Measurements from ENCODE around the gene DOP1B.
"Not testable (repeated sequence)": the region's sequence is repeated elsewhere in the genome, so short reads cannot be mapped to it uniquely, and the experiment has no call there.

- TF ChIP-seq, protein P1, sequence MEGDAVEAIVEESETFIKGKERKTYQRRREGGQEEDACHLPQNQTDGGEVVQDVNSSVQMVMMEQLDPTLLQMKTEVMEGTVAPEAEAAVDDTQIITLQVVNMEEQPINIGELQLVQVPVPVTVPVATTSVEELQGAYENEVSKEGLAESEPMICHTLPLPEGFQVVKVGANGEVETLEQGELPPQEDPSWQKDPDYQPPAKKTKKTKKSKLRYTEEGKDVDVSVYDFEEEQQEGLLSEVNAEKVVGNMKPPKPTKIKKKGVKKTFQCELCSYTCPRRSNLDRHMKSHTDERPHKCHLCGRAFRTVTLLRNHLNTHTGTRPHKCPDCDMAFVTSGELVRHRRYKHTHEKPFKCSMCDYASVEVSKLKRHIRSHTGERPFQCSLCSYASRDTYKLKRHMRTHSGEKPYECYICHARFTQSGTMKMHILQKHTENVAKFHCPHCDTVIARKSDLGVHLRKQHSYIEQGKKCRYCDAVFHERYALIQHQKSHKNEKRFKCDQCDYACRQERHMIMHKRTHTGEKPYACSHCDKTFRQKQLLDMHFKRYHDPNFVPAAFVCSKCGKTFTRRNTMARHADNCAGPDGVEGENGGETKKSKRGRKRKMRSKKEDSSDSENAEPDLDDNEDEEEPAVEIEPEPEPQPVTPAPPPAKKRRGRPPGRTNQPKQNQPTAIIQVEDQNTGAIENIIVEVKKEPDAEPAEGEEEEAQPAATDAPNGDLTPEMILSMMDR (IDR thresholded peaks at IDR 0.05; ENCODE audit: low read length), result not testable (repeated sequence)
- not testable (repeated sequence) for TF ChIP-seq EZH2 (optimal IDR thresholded peaks at IDR 0.05; ENCODE audit: low read depth, low read length); EZH2phosphoT487 (IDR thresholded peaks at IDR 0.05; ENCODE audit: low read length)
Observed at GRCh38 chr21:36130839-36131238, 25.8 kb upstream of the DOP1B start.

Data from MM.1S (cell line).